Cardiac muscle cell (in vitro differentiated cells and primary cell): ENCODE results near the gene NTNG1. TPM values are rescaled to one million over a fixed set of nuclear protein-coding genes. Genes with fewer than 3 reads are reported as not detected.

Experiments
- DNase-seq, 2 donors: peaks; one replicate each; pipeline versions ENCODE4 v3.0.0 to v3.0.0-alpha.2; 2010 to 2017; ENCODE audit warnings: low read depth in 1 of 2, low spot score in 1 of 2
- H3K27ac ChIP-seq: fragments of 200-600 bp; sonication (generic); 2 replicates; pipeline ENCODE4 v1.5.1; 2016
- H3K27me3 ChIP-seq: fragments of 200-600 bp; sonication (generic); 2 replicates; pipeline ENCODE4 v1.6.0; 2016; ENCODE audit warnings: control low read depth
- H3K36me3 ChIP-seq: fragments of 200-600 bp; sonication (generic); 2 replicates; pipeline ENCODE4 v1.5.1; 2016; ENCODE audit warnings: control low read depth
- H3K4me1 ChIP-seq: fragments of 200-600 bp; sonication (generic); 2 replicates; pipeline ENCODE4 v1.8.1; 2017; ENCODE audit warnings: low read depth, mild to moderate bottlenecking, mixed run types
- H3K4me3 ChIP-seq: fragments of 200-600 bp; sonication (generic); 2 replicates; pipeline ENCODE4 v1.5.1; 2016; ENCODE audit warnings: mild to moderate bottlenecking
- H3K9me3 ChIP-seq: fragments of 200-600 bp; sonication (generic); 2 replicates; pipeline ENCODE4 v1.5.1; 2017; ENCODE audit warnings: low read depth, mild to moderate bottlenecking, control low read depth
- CTCF ChIP-seq: IDR thresholded peaks from 2 replicates; pipeline ENCODE4 v1.5.1; 2012; ENCODE audit warnings: low read depth, mild to moderate bottlenecking, low read length
- polyA plus RNA-seq: library from polyadenylated mRNA; unstranded; fragments of >200 nt; fragmentation: Nextera tagmentation; extraction: Ambion mirVana; gene quantifications from 2 replicates; pipeline ENCODE4 v1.2.1, GENCODE V29; 2016
- total RNA-seq: library from RNA; depleted of rRNA; stranded (reverse); fragments of >200 nt; gene quantifications from 2 replicates; pipeline ENCODE4 v1.2.3, GENCODE V29; 2016

The NTNG1 gene
- total and polyA plus RNA-seq, 2 experiments from 2014 or later = 0.12 TPM; not detected in 1

GRCh38 chr1:107272321-107272720 is 131.5 kb downstream of the NTNG1 start:
- peaks cover 4% of the 10 kb centered on the region for H3K27me3 ChIP-seq
- no peak overlapping the region for H3K4me3 ChIP-seq
- no peaks in the 10 kb centered on the region for H3K36me3 ChIP-seq
- H3K27ac ChIP-seq = no peak overlapping the region
- H3K9me3 ChIP-seq = no peaks in the 10 kb centered on the region
- H3K4me1 ChIP-seq = no peaks in the 10 kb centered on the region
- no peak for DNase-seq
- no peak for TF ChIP-seq CTCF

- no peak overlapping the region for H3K4me3 ChIP-seq
- no peaks in the 10 kb centered on the region for H3K9me3 ChIP-seq
- H3K36me3 ChIP-seq = no peaks in the 10 kb centered on the region
- peaks cover 4% of the 10 kb centered on the region for H3K27me3 ChIP-seq
- H3K4me1 ChIP-seq = no peaks in the 10 kb centered on the region
- DNase-seq = no peak
- no peak for TF ChIP-seq CTCF
- H3K27ac ChIP-seq = no peak overlapping the region
Measured at GRCh38 chr1:107273515-107273914, 132.7 kb downstream of the NTNG1 start.

GRCh38 chr1:107274227-107274626 is 133.4 kb downstream of the NTNG1 start:
- peaks cover 4% of the 10 kb centered on the region for H3K27me3 ChIP-seq
- H3K9me3 ChIP-seq = no peaks in the 10 kb centered on the region
- no peak overlapping the region for H3K27ac ChIP-seq
- DNase-seq = no peak
- no peaks in the 10 kb centered on the region for H3K4me1 ChIP-seq
- H3K36me3 ChIP-seq = no peaks in the 10 kb centered on the region
- no peak overlapping the region for H3K4me3 ChIP-seq
- no peak for TF ChIP-seq CTCF

- H3K9me3 ChIP-seq = no peaks in the 10 kb centered on the region
- no peak for TF ChIP-seq CTCF
- peaks cover 4% of the 10 kb centered on the region for H3K27me3 ChIP-seq
- no peaks in the 10 kb centered on the region for H3K4me1 ChIP-seq
- H3K36me3 ChIP-seq = no peaks in the 10 kb centered on the region
- H3K4me3 ChIP-seq = no peak overlapping the region
- H3K27ac ChIP-seq = no peak overlapping the region
- DNase-seq = no peak
Measured at GRCh38 chr1:107276247-107276646, 135.4 kb downstream of the NTNG1 start.

GRCh38 chr1:107277022-107277421 is 136.2 kb downstream of the NTNG1 start:
- H3K27ac ChIP-seq = no peak overlapping the region
- peak; percentile 54 to 81 for DNase-seq

More at GRCh38 chr1:107277022-107277421, 136.2 kb downstream of the NTNG1 start:
- H3K9me3 ChIP-seq = no peaks in the 10 kb centered on the region
- H3K27me3 ChIP-seq = peaks cover 4% of the 10 kb centered on the region
- no peaks in the 10 kb centered on the region for H3K4me1 ChIP-seq
- TF ChIP-seq CTCF = peak; percentile 49
- H3K4me3 ChIP-seq = no peak overlapping the region
- no peaks in the 10 kb centered on the region for H3K36me3 ChIP-seq
